T-helper 2 cell treated with Interferon-gamma antibody and Interleukin-4, amounts not matched to agents 5 μg/mL and 100 μg/mL, for 36 hours (primary cell): ENCODE results near the gene MAPK7.

ENCODE experiments used
- DNase-seq: peaks from one replicate; pipeline ENCODE4 v3.0.0; 2021; ENCODE audit warnings: low spot score
- H3K27ac Mint-ChIP-seq: one replicate; pipeline ENCODE4 v1.8.0; 2021; ENCODE audit warnings: mild to moderate bottlenecking, mixed read lengths
- H3K27me3 Mint-ChIP-seq: one replicate; pipeline ENCODE4 v1.8.0; 2021; ENCODE audit warnings: low read depth, mixed read lengths
- H3K36me3 Mint-ChIP-seq: one replicate; pipeline ENCODE4 v1.8.0; 2021; ENCODE audit warnings: low read depth, mixed read lengths
- H3K4me1 Mint-ChIP-seq: one replicate; pipeline ENCODE4 v1.8.0; 2021; ENCODE audit warnings: low read depth, mixed read lengths
- H3K4me3 Mint-ChIP-seq: one replicate; pipeline ENCODE4 v1.8.0; 2022; ENCODE audit warnings: mild to moderate bottlenecking, moderate library complexity, mixed read lengths
- H3K9me3 Mint-ChIP-seq: one replicate; pipeline ENCODE4 v1.8.0; 2021; ENCODE audit warnings: mixed read lengths

MAPK7 gene

DNA sequence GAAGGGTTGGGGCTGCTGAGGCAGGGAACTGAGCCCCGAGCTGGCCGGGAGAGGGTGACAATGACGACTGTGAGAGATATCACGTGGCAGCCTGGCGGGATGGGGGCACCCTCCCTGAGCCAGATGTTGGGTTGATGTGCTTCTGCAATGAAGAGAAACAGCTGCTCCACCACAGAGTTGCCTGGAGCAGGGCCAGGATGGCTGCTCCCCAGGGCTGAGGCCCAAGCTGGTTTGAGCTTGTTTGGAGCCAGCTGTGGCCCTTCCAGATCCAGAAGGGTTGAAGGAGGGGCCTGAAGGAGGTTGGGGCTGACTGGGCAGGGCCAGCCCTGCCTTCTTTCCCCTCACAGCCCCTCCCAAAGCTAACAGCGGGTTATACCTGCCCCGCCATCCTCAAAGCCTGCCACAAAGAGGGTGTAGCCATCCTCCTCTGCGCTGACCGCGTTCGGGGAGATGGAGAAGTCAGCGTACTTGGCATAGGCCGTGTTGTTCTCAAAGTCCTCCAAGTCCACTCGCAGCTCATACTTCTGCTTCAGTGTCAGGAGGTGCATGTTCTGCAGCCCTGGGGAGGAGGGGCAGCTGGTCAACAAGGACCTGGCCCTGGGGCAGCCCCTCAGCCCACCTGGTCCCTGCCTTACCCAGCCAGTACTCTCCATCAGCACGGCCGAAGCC is 6.6 kb downstream of the MAPK7 start:
- H3K9me3 Mint-ChIP-seq = no peaks in the 10 kb centered on the region
- H3K4me3 Mint-ChIP-seq = no peak overlapping the region
- H3K36me3 Mint-ChIP-seq = peaks cover 35% of the 10 kb centered on the region
- peak overlapping the region; percentile 16 for H3K27ac Mint-ChIP-seq
- H3K27me3 Mint-ChIP-seq = peaks cover 8% of the 10 kb centered on the region
- DNase-seq = no peak
- peaks cover 5% of the 10 kb centered on the region for H3K4me1 Mint-ChIP-seq

DNA sequence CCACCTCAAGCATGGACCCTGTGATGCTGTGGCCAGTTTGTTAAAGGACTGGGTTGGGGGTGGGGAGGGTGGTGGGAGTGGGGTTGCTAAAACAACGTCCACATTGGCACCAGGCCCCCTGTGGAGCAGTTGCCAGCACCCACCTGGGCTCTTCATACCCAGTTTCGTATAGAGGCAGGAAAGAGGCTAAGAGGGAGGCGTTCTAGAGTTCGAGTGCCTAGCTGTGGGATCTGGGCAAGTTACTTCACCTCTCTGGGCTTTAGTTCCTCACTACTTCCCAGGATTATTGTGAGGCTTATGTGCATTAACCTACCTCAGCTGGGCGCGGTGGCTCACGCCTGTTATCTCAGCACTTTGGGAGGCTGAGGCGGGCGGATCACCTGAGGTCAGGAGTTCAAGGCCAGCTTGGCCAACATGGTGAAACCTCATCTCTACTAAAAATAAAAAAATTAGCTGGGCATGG is 7.3 kb downstream of the MAPK7 start:
- no peak overlapping the region for H3K27ac Mint-ChIP-seq
- H3K4me3 Mint-ChIP-seq = no peak overlapping the region
- DNase-seq = no peak
- peaks cover 9% of the 10 kb centered on the region for H3K27me3 Mint-ChIP-seq
- peaks cover 31% of the 10 kb centered on the region for H3K36me3 Mint-ChIP-seq
- H3K4me1 Mint-ChIP-seq = peaks cover 3% of the 10 kb centered on the region
- no peaks in the 10 kb centered on the region for H3K9me3 Mint-ChIP-seq

DNA sequence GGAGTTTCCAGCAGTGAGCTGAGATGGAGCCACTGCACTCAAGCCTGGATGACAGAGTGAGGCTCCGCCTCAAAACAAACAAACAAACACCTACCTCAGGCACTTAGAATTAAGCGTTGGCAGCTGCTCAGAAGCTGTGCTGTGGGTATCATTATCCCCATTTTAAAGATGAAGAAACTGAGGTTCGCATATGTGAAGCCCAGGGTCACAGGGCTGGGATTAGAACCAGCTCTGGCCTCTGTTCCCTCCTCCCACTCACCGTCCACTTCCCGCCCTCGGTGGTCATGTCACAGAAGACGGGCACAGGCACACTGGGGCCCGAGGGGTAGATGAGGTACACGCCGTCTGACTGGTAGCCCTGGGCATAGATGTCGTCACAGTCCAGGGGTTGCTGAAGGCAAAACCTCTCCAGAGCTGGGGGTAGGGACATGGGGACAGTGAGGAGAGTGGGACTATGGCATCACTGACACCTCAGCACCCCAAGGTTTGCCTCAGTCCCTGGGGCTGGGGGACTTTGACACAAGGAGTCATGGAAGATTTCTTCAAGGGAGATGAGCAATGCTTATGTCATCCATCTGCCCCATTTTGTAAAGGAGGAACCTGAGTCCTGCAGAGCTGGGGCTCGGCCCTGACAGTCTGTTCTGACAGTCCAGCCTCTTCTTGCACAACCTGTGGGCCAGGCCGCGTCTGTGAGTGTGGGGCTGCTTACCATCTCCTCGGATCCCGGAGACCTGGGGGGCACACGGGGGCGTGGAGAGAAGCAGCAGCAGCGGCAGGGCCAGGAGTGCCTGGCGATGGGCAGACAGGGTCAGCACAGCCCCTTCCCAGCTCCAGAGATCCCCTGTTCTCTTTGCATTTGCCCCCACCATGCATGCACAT is 8.0 kb downstream of the MAPK7 start:
- Mint-ChIP-seq H3K36me3 (peaks cover 24% of the 10 kb centered on the region), H3K9me3 (no peaks in the 10 kb centered on the region), H3K27ac (no peak overlapping the region), H3K4me1 (peaks cover 3% of the 10 kb centered on the region), H3K4me3 (no peak overlapping the region), H3K27me3 (peaks cover 9% of the 10 kb centered on the region)
- DNase-seq = no peak

DNA sequence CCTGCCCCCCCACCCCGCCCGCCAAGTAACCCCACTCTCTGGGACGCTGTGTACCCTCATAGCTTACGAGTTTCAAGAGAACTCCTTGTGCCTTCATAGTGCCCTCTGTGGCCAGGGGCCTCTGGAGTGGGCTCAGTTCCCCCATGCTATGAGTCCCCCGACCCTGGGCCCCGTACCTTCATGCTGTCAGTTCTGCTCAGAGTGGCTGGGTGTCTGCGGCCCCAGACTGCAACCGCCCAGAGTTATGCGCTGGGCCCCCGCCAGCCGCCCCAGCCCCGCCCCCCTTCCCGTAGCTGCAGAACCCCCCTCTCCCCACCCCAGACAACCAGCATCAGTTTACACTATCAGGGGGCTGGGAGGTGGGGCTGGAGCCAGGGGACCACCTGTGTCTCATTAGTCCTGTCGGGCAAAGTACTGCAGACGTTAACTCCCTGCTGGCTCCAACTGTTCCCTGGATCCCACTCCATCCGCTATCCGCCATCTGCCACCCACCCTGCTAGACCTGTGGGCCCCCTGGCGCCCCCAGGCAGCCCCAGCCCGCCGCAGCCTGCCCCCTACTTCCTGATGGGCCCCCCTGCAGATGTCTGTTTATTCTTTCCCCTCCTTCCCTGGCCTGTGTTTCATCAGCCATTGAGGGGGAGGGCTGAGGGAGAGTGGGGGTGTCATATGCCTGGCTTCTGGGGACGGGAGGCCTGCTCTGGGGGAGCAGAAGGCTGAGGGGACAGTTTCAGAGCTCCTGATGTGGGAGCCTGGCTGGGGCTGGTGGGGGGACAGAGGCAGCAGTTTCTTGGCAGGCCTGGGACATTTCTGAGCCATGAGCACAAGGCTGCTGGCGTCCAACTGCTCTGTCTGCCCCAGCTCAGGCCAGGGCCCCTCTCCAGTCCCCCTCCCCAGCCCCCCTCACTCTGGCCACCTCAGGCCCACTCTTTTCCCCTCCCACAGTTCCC is 8.9 kb downstream of the MAPK7 start, which contains the start of gene MFAP4:
TSS of gene MFAP4 (minus strand) at position 217 of the 947 bp plus-strand sequence. CDS start at position 182, 35 bp downstream.
- H3K9me3 Mint-ChIP-seq = no peaks in the 10 kb centered on the region
- peaks cover 21% of the 10 kb centered on the region for H3K36me3 Mint-ChIP-seq
- DNase-seq = no peak
- H3K4me3 Mint-ChIP-seq = no peak within 1 kb of the TSS
- H3K4me1 Mint-ChIP-seq = peaks cover 3% of the 10 kb centered on the region
- peaks cover 9% of the 10 kb centered on the region for H3K27me3 Mint-ChIP-seq
- H3K27ac Mint-ChIP-seq = no peak within 1 kb of the TSS

DNA sequence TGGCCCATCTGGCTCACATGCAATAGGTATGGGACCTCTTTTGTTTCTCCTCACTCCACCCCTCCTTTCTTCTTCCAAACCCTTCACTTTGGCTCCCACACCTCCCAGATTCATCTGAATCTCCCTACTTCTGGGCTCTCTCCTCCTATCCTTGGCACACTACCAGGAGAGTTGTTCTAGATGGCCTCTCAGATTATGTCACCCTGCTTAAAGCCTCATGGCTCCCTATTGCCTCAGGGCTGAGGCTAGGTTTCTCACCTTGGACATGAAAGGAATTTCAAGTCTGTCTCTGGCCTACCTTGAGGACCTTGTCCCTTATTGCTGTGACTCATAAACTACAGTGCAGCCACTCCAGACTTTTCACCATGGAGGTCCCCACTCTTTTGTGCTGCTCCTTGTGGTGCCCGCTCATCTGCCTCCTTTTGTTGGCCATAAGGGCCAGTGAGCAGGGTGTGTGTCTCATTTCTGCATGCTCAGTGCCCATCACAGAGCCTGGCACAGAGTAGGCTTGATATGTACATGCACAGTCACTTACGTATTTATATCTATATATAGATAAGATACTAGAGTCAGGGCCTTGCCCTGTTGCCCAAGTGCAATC is 9.7 kb downstream of the MAPK7 start:
- Mint-ChIP-seq H3K27ac (no peak overlapping the region), H3K4me1 (peaks cover 3% of the 10 kb centered on the region), H3K27me3 (peaks cover 15% of the 10 kb centered on the region), H3K9me3 (no peaks in the 10 kb centered on the region), H3K4me3 (no peak overlapping the region), H3K36me3 (peaks cover 15% of the 10 kb centered on the region)
- no peak for DNase-seq

DNA sequence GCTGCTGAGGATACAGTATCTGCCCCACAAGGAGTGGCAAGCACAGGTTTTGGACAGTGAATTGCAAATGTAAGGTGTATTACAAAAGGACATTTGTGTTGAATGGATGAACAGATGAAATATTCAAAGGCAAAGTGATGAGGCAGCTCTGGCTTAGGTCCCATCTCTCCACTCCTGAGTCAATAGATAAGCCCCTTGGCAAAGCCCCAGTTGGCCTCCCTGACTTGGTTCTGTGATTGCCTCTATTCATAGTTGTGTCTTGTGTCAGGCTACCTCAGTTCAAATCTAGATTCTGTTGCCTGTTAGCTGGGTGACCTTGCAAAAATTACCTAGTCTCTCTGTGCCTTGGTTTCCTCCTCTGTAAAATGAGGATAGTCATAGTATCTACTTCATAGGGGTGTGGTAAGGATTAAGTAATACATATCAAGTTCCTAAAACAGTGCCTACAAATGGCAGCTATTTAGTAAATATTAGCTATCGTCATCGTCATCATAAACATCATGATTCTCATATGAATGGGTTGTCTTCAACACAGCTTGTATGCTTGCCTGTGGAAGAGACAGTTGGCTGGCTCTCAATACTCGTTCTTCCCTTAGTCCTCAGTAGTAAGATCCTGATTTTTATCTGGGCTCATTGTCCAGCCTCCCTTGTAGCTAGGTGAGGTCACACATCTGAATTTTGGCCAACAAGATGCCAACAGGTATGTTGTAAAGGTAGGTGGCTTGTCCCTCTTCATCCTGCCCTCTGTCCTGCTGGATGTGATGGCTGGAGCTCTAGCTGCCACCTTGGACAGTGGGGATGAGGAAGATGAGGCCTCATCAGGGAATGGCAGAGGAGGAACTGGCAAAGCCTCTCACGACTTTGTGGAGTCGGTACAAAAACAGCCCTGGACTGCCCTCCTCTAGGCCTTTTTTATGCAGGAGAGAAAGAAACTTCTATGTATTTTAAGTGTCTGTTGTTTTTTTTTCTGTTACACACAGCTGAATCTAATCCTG is 10.8 kb downstream of the MAPK7 start:
- no peak for DNase-seq
- Mint-ChIP-seq H3K27me3 (peaks cover 23% of the 10 kb centered on the region), H3K4me1 (peaks cover 3% of the 10 kb centered on the region), H3K9me3 (no peaks in the 10 kb centered on the region), H3K4me3 (no peak overlapping the region), H3K27ac (no peak overlapping the region), H3K36me3 (peaks cover 6% of the 10 kb centered on the region)

DNA sequence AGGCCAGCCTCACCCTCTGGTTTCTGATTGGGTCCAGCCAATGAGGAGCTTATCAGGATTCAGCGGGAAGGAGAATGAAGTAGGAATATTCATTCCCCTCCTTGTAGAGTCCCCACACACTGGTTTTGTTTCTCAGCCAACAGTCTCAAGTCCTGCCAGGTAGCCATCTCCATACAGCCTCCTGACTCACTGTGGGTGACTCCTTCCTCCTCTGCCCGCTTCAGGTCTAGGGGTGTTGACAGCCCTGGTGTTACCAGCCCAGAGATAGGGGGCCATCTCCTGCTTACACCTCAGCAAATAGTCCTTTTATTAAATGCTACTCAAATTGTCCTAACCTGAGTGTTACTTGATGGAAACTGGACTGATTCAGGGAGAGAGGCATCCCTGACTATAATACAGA is 12.7 kb downstream of the MAPK7 start:
- no peak overlapping the region for H3K27ac Mint-ChIP-seq
- DNase-seq = no peak
- H3K9me3 Mint-ChIP-seq = no peaks in the 10 kb centered on the region
- H3K36me3 Mint-ChIP-seq = no peaks in the 10 kb centered on the region
- H3K4me1 Mint-ChIP-seq = no peaks in the 10 kb centered on the region
- H3K4me3 Mint-ChIP-seq = no peak overlapping the region
- peaks cover 32% of the 10 kb centered on the region for H3K27me3 Mint-ChIP-seq

DNA sequence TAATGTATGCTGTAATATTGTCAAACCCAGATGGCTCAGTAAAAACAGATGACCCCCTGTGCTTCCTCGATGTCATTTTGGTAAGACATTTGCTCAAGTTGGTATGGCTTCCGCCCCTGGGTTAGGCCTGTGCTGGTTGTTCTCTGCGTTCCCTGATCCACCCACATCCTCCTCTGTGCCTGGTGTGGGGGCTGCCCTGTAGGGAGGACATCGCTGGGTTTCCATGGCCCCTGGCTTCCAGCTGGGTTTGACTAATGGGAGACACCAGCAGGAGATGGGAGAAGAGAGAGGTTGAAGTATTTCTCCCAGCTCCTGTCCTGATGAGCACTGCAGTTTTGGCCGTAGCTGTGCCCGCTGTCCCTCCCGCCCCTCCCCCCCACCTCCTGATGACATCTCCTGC is 13.1 kb downstream of the MAPK7 start:
- Mint-ChIP-seq H3K36me3 (no peaks in the 10 kb centered on the region), H3K27me3 (peaks cover 33% of the 10 kb centered on the region), H3K4me3 (no peak overlapping the region), H3K4me1 (no peaks in the 10 kb centered on the region), H3K27ac (no peak overlapping the region), H3K9me3 (no peaks in the 10 kb centered on the region)
- no peak for DNase-seq

DNA sequence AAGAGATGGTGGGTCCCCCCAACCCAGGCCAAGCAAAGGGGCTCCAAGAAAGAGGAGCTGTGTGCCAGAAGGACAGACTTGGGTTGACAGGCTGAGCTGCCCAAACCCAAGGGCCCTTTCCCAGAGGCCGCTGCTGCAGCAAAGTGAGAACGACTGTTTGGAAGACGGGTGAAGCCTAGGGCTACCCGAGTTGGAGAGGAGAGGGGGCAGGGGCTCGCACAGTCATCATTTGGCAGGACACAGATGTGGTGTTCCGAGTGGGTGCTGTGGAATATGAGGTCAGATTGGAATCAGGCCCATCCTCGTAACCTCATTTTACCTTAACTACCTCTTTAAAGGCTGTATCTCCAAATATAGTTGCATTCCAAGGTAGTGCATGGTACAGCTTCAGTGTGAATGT is 14.0 kb downstream of the MAPK7 start:
- H3K27ac Mint-ChIP-seq = no peak overlapping the region
- DNase-seq = no peak
- peaks cover 37% of the 10 kb centered on the region for H3K27me3 Mint-ChIP-seq

DNA sequence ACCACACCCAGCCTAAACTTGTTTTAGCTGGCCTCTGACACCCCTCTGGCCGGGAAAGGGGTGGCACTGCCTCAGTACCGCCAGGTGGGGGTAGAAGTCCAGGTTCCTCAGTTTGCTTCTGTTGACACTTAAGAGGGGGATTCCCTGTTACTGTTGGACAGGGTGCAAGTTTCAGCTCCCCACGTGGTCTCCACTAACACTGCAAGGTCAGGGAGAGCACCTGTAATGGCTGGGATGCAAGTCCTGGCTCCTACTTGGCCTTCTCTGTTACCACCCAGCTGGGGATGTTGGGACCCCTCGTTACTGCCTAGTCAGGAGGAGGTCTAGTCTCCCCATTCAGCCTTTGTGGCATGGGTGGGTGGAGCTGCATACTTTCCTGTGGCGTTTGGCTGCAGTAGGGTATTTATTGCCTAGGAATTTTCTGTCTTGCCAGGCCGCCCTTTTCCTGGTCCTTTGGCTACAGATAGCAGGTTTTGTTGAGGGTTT is 19.3 kb downstream of the MAPK7 start:
- peaks cover 2% of the 10 kb centered on the region for H3K4me1 Mint-ChIP-seq
- H3K36me3 Mint-ChIP-seq = no peaks in the 10 kb centered on the region
- H3K4me3 Mint-ChIP-seq = no peak overlapping the region
- no peak for DNase-seq
- no peaks in the 10 kb centered on the region for H3K9me3 Mint-ChIP-seq
- peaks cover 29% of the 10 kb centered on the region for H3K27me3 Mint-ChIP-seq
- no peak overlapping the region for H3K27ac Mint-ChIP-seq

More for the DNA sequence above, 14.0 kb downstream of the MAPK7 start:
- Mint-ChIP-seq H3K9me3 (no peaks in the 10 kb centered on the region), H3K36me3 (no peaks in the 10 kb centered on the region), H3K4me1 (no peaks in the 10 kb centered on the region), H3K4me3 (no peak overlapping the region)

DNA sequence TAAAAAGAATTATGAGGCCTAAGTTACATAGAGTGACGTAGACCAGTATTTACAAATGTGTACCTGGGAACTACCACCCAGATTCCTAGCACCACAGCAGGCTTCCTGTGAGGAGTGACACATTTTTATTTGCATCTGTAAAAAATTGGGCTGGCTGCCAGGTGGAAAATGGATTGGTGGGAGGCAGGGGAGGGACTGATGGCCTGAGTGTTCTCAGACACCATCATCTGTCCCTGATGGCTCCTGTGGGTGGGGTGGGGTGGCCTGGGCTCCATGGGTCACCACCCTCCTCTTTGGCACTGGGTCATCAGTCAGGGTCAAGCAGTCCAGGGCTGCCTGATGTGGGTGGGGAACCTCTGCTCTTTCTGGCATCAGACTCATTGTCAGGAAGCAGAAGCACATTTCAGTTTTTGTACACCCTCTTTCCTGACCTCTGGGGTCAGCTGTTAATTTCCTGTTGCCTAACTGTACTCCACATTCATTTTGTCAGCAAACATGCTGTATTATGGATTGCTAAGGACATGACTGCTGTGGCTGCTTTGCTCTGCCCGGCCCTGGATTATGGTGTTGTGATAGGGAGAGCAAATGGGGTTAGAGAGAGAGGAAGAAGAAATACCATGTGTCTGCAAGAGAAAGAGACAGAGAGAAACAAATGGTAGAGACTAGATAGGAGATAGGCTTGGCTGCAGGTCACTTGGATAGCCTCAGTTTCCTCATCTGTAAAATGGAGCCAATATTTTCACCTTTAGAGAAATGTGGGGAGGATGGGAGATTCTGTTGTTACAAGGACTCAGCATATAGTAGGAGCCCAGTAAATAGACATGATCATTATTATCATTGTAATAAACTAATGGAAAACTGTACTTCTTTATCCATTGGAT is 20.2 kb downstream of the MAPK7 start:
- H3K27ac Mint-ChIP-seq = no peak overlapping the region
- no peak for DNase-seq
- H3K4me1 Mint-ChIP-seq = peaks cover 2% of the 10 kb centered on the region
- H3K9me3 Mint-ChIP-seq = no peaks in the 10 kb centered on the region
- H3K4me3 Mint-ChIP-seq = no peak overlapping the region
- peaks cover 21% of the 10 kb centered on the region for H3K27me3 Mint-ChIP-seq
- H3K36me3 Mint-ChIP-seq = no peaks in the 10 kb centered on the region
